C4-2B (cell line): ENCODE results near the gene CYTH4.
"Not testable (repeated sequence)": the region's sequence is repeated elsewhere in the genome, so short reads cannot be mapped to it uniquely, and the experiment has no call there.

Experiments used
- H3K27ac ChIP-seq: fragments of 450-650 bp; 2 replicates; pipeline ENCODE4 v1.5.1; 2017
- CTCF ChIP-seq: fragments of 450-650 bp; conservative IDR thresholded peaks from 2 replicates; pipeline ENCODE4 v1.5.1; 2017; ENCODE audit warnings: mild to moderate bottlenecking
- ZFX ChIP-seq: fragments of 450-650 bp; IDR thresholded peaks from 2 replicates; pipeline ENCODE4 v1.6.1; 2017

Gene CYTH4, protein sequence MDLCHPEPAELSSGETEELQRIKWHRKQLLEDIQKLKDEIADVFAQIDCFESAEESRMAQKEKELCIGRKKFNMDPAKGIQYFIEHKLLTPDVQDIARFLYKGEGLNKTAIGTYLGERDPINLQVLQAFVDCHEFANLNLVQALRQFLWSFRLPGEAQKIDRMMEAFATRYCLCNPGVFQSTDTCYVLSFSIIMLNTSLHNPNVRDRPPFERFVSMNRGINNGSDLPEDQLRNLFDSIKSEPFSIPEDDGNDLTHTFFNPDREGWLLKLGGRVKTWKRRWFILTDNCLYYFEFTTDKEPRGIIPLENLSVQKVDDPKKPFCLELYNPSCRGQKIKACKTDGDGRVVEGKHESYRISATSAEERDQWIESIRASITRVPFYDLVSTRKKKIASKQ

DNA sequence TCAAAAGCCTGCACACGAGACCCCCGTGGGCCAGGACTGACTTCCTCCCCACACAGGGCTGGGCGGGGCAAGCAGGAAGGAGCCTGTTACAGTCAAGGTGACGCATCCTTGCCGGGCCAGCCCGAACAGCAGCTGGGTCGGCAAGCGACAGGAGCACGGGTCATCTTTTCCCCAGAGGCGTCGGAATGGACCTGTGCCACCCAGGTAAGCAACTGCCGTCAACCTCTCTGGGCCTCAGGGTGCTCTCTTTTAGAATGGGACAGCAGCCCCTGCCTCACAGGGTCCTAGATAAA is at the start of gene CYTH4:
Gene CYTH4, plus strand, starts transcription at position 124 of the 293 bp plus-strand sequence. Its CDS starts 62 bp downstream, at position 186.
- no peak for TF ChIP-seq CTCF
- TF ChIP-seq ZFX, result no peak
- no peak within 1 kb of the TSS for H3K27ac ChIP-seq

DNA sequence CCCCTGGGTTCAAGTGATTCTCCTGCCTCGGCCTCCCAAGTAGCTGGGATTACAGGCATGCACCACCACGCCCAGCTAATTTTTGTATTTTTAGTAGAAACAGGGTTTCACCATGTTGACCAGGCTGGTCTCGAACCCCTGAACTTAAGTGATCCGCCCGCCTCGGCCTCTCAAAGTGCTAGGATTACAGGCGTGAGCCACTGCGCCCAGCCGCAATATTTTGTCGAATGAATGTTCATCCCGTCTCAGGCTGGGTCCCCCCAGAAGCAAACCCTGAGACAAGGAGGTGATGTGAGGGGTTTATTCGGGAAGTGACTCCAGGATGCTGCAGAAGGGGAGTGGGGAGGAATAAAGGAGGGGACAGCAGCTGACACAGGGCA is 48.9 kb upstream of the CYTH4 start:
- not testable (repeated sequence) for H3K27ac ChIP-seq

- no peak overlapping the region for H3K27ac ChIP-seq
- TF ChIP-seq CTCF (no peak), ZFX (no peak)
Measured at GRCh38 chr22:37233751-37234631, 48.3 kb upstream of the CYTH4 start.

- no peak for TF ChIP-seq CTCF
- no peak for TF ChIP-seq ZFX
- H3K27ac ChIP-seq, result no peak overlapping the region
Measured at GRCh38 chr22:37234736-37235711, 47.3 kb upstream of the CYTH4 start.

DNA sequence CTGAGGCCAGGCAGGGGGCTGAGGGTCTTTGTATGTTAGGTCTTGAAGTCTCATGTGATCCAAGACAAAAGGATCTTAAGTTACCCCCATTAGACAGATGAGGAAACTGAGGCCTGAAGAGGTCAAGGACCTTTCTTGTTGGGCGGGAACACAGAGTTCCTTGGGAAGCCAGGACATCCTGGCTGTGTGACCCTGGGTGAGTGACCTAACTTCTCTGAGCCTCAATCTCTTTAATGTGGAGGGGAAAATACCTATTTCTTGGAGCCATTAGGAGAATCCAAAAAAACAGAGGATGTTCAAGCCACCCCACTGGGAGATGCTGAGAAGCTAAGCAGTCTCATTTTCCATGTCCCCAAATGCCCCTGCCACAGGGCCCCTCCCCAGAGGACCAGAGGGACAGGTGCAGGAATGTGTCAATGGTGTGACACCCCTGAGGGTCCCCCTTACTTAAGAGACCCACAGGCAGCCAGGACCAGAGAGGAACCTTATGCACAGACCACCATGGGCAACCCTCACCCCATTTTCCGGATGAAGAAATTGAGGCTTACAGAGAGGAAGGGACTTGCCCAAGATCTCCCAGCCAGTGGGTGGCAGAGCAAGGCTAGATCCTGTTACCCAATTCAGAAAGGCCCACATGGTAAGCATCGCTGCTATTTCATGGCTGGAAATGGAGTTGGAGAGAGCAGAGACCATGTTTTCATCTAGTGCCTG is 46.3 kb upstream of the CYTH4 start:
- H3K27ac ChIP-seq, result no peak overlapping the region
- TF ChIP-seq CTCF (no peak), ZFX (no peak)

DNA sequence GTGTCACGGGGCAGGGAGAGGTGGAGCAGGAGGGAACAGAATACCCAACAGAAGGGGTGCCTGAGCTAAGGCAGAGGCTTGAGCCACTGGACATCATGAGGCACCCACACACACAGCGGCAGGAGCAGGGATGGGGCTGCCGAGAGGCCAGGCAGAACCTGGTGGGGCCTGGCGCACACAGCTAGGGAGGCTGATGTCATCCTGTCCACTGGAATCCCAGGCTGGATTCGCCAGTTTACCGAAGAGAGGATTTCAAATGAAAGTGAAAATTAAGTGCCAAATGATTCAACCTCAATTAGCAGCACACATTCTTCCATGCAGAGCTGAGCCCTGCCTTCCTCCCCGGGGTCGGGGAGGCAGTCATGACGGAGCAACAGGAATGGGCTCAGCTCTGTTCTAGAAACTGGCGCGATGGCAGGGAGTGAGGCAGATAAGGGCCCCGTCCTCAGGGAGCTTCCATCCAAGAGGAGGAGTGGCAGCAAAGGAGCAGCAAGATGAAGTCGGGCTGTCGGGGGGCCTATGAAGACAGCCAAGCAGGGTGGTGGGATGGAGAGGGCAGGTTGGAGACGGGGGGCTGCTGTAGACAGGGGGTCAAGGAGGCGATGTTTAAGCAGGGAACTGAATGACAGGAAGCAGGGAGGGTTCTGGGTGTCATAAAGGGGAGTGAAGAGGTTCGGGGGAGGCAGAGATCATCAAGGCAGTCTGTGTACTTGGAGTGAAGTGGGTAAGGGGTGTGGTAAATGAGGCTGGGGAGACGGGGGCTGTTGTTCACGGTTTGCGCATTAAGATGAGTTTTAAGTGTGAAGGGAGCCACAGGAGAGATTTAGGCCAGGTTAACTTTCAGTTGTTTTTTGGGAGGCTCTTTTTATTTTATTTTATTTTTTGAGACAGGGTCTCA is 44.7 kb upstream of the CYTH4 start:
- H3K27ac ChIP-seq, result no peak overlapping the region
- TF ChIP-seq ZFX (no peak), CTCF (no peak)
